Measurements from ENCODE around the gene OLR1. TPM values are rescaled to one million over a fixed set of nuclear protein-coding genes. Genes with fewer than 3 reads are reported as not detected.

The OLR1 gene
- total RNA-seq, 4 donors from 2014 or later, result 0.33 to 2.4 (median 0.87) TPM

GRCh38 chr12:10175846-10176636 lies 4.1 kb upstream of the OLR1 start:
- no peak for TF ChIP-seq CTCF (IDR thresholded peaks at IDR 0.05)
- no peak for TF ChIP-seq POLR2A (IDR thresholded peaks at IDR 0.05)
- DNase-seq, result no peak
- intact Hi-C loops (cut with DNase I), result no loop called here
- Histone ChIP-seq H3K36me3 (no peaks in the 10 kb centered on the region), H3K9me3 (no peaks in the 10 kb centered on the region), H3K4me1 (no peaks in the 10 kb centered on the region), H3K4me3 (replicated peaks in 1 of 3) (no peak overlapping the region), H3K27ac (no peak overlapping the region), H3K27me3 (no peaks in the 10 kb centered on the region)
- 81 to 87% methylated on average over 5 of the region's 5 CpGs for WGBS, 2 donors

GRCh38 chr12:10174986-10175614 lies 3.2 kb upstream of the OLR1 start:
- Histone ChIP-seq H3K4me3 (replicated peaks in 1 of 3) (no peak overlapping the region), H3K9me3 (no peaks in the 10 kb centered on the region), H3K27me3 (no peaks in the 10 kb centered on the region), H3K4me1 (no peaks in the 10 kb centered on the region), H3K36me3 (no peaks in the 10 kb centered on the region), H3K27ac (no peak overlapping the region)
- WGBS, 2 donors, result 72 to 78% methylated on average over 2 of the region's 2 CpGs
- TF ChIP-seq POLR2A (IDR thresholded peaks at IDR 0.05), result no peak
- no peak for TF ChIP-seq CTCF (IDR thresholded peaks at IDR 0.05)
- DNase-seq, result no peak
- intact Hi-C loops (cut with DNase I), result no loop called here

- Histone ChIP-seq H3K4me1 (no peaks in the 10 kb centered on the region), H3K4me3 (replicated peaks in 1 of 3) (no peak overlapping the region), H3K36me3 (no peaks in the 10 kb centered on the region), H3K27me3 (no peaks in the 10 kb centered on the region), H3K9me3 (no peaks in the 10 kb centered on the region), H3K27ac (no peak overlapping the region)
- no peak for DNase-seq
- intact Hi-C loops (cut with DNase I), result no loop called here
- WGBS, 2 donors, result 92 to 95% methylated on average over 5 of the region's 5 CpGs
- TF ChIP-seq CTCF (IDR thresholded peaks at IDR 0.05) (no peak), POLR2A (IDR thresholded peaks at IDR 0.05) (no peak)
These were observed 1.7 kb downstream of the OLR1 start for GRCh38 chr12:10170216-10170615.

- no peak for TF ChIP-seq POLR2A (IDR thresholded peaks at IDR 0.05)
- TF ChIP-seq CTCF (IDR thresholded peaks at IDR 0.05), result no peak
- H3K4me1 ChIP-seq, result no peaks in the 10 kb centered on the region
- no peaks in the 10 kb centered on the region for H3K36me3 ChIP-seq
- no peak overlapping the region for H3K4me3 ChIP-seq (replicated peaks in 1 of 3)
- H3K27ac ChIP-seq, result no peak overlapping the region
- H3K9me3 ChIP-seq, result no peaks in the 10 kb centered on the region
- intact Hi-C loops (cut with DNase I), result no loop called here
- DNase-seq, result no peak
- H3K27me3 ChIP-seq, result no peaks in the 10 kb centered on the region
- WGBS, 2 donors, result 82% methylated on average over 3 of the region's 3 CpGs
These were observed 2.8 kb downstream of the OLR1 start for GRCh38 chr12:10169104-10169503.

- TF ChIP-seq CTCF (IDR thresholded peaks at IDR 0.05), result no peak
- TF ChIP-seq POLR2A (IDR thresholded peaks at IDR 0.05), result no peak
- 58 to 64% methylated on average over 5 of the region's 5 CpGs for WGBS, 2 donors
- no peak for DNase-seq
These were observed 4.3 kb downstream of the OLR1 start for GRCh38 chr12:10167599-10167998.

More at GRCh38 chr12:10167599-10167998, 4.3 kb downstream of the OLR1 start:
- H3K36me3 ChIP-seq, result no peaks in the 10 kb centered on the region
- no peak overlapping the region for H3K4me3 ChIP-seq (replicated peaks in 1 of 3)
- H3K27ac ChIP-seq, result no peak overlapping the region
- H3K27me3 ChIP-seq, result no peaks in the 10 kb centered on the region
- no peaks in the 10 kb centered on the region for H3K4me1 ChIP-seq
- intact Hi-C loops (cut with DNase I), result no loop called here
- no peaks in the 10 kb centered on the region for H3K9me3 ChIP-seq
